GM12878 (cell line): ENCODE results near the gene ST13.

Experiments
- CBX5 ChIP-seq: sonication (generic); IDR thresholded peaks from 2 replicates; pipeline ENCODE4 v1.6.1; 2016; ENCODE audit warnings: low read depth, moderate library complexity, mild to moderate bottlenecking, inconsistent platforms
- CHD2 ChIP-seq: IDR thresholded peaks from 2 replicates; pipeline ENCODE4 v1.6.1; 2011; ENCODE audit warnings: low read depth, low read length, improper control_type of control experiment, borderline replicate concordance
- TF ChIP-seq, protein P1 (sequence below): IDR thresholded peaks from 2 replicates; pipeline ENCODE4 v1.6.1; 2012; ENCODE audit warnings: low read depth, low read length, improper control_type of control experiment
- TF ChIP-seq, protein P2 (sequence below): fragments of 450-650 bp; IDR thresholded peaks from 2 replicates; pipeline ENCODE4 v1.6.1; 2017; ENCODE audit warnings: antibody characterized with exemption, mild to moderate bottlenecking, moderate library complexity

DNA sequence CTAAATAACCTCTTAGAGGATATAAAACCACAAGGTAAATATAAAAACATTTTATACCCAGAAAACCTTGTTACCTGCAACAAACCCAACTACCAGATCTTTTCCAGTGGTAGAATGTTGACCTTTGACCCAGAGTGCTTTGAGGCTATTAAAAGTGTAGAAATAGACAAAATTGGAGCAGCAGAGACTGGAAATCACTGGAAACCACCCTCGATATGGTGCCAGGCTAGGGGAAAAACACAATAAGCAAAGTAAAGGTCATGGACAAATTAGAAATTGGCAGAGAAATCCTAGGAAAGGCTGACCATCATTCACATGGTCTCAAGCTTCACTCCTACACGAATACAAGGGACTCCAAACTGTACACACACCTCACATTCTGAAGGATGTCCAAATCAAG, 64.0 kb downstream of the ST13 start:
- TF ChIP-seq, protein P1, sequence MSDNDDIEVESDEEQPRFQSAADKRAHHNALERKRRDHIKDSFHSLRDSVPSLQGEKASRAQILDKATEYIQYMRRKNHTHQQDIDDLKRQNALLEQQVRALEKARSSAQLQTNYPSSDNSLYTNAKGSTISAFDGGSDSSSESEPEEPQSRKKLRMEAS = no peak
- TF ChIP-seq CHD2 (no peak), CBX5 (no peak)
- TF ChIP-seq, protein P2, sequence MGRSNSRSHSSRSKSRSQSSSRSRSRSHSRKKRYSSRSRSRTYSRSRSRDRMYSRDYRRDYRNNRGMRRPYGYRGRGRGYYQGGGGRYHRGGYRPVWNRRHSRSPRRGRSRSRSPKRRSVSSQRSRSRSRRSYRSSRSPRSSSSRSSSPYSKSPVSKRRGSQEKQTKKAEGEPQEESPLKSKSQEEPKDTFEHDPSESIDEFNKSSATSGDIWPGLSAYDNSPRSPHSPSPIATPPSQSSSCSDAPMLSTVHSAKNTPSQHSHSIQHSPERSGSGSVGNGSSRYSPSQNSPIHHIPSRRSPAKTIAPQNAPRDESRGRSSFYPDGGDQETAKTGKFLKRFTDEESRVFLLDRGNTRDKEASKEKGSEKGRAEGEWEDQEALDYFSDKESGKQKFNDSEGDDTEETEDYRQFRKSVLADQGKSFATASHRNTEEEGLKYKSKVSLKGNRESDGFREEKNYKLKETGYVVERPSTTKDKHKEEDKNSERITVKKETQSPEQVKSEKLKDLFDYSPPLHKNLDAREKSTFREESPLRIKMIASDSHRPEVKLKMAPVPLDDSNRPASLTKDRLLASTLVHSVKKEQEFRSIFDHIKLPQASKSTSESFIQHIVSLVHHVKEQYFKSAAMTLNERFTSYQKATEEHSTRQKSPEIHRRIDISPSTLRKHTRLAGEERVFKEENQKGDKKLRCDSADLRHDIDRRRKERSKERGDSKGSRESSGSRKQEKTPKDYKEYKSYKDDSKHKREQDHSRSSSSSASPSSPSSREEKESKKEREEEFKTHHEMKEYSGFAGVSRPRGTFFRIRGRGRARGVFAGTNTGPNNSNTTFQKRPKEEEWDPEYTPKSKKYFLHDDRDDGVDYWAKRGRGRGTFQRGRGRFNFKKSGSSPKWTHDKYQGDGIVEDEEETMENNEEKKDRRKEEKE = no peak
